ENCODE results near the gene PER1.

DNA sequence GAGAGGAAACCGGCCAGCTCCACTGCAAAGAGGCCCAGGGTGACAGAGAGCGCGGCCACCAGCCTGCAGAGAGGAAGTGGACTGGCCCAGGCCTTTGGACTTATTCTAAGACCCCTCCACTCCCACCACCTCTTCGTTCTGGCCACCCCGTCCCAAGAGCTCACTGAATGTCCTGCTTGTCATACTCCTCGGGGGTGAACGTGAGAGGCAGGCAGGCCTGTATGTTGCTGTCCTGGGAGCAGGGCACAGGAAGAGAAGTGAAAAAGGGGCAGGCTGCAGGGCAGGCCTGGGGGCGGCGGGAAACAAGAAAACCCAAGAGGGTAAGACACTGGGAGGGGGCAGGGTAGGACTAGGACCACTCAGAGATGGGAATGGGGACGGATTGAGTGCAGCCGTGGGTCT lies 23.6 kb upstream of the PER1 start:
- TF ChIP-seq KDM1A (IDR thresholded peaks at IDR 0.05; ENCODE audit: borderline replicate concordance) (no peak), NR2C2 (IDR thresholded peaks at IDR 0.05; ENCODE audit: borderline replicate concordance, control insufficient read depth, insufficient read length, low read depth) (no peak), CHD1 (IDR thresholded peaks at IDR 0.05; ENCODE audit: low read depth, low read length) (no peak), SP1 (IDR thresholded peaks at IDR 0.05; ENCODE audit: low read depth, low read length) (no peak), POLR2AphosphoS5 (IDR thresholded peaks at IDR 0.05; ENCODE audit: low read length) (no peak), POLR2A (IDR thresholded peaks at IDR 0.05; ENCODE audit: low read depth, low read length) (no peak), TCF3 (IDR thresholded peaks at IDR 0.05; ENCODE audit: borderline replicate concordance, insufficient read depth, low read depth, low read length) (no peak), ATF2 (IDR thresholded peaks at IDR 0.05; ENCODE audit: low read length) (no peak), NRF1 (conservative IDR thresholded peaks at IDR 0.05; ENCODE audit: low read depth, low read length) (no peak)
- TF ChIP-seq, protein P1, sequence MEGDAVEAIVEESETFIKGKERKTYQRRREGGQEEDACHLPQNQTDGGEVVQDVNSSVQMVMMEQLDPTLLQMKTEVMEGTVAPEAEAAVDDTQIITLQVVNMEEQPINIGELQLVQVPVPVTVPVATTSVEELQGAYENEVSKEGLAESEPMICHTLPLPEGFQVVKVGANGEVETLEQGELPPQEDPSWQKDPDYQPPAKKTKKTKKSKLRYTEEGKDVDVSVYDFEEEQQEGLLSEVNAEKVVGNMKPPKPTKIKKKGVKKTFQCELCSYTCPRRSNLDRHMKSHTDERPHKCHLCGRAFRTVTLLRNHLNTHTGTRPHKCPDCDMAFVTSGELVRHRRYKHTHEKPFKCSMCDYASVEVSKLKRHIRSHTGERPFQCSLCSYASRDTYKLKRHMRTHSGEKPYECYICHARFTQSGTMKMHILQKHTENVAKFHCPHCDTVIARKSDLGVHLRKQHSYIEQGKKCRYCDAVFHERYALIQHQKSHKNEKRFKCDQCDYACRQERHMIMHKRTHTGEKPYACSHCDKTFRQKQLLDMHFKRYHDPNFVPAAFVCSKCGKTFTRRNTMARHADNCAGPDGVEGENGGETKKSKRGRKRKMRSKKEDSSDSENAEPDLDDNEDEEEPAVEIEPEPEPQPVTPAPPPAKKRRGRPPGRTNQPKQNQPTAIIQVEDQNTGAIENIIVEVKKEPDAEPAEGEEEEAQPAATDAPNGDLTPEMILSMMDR (IDR thresholded peaks at IDR 0.05 in 2 of 3, conservative IDR thresholded peaks at IDR 0.05 in 1 of 3; ENCODE audit: control insufficient read depth in 2 of 3, extremely low read depth in 1 of 3, insufficient read depth in 1 of 3, low read depth in 3 of 3, low read length in 3 of 3): no peak
